Panc1 (cell line): ENCODE measurements around the gene RBBP6. TPM values are rescaled to one million over a fixed set of nuclear protein-coding genes. Genes with fewer than 3 reads are reported as not detected.

Experiments used
- ATAC-seq: fragments of 200-7000 bp; cut with Tn5 transposase; 2 replicates; pipeline ENCODE4 v1.9.1; 2020; ENCODE audit warnings: mild to moderate bottlenecking, moderate library complexity
- BruUV-seq: library from RNA; stranded (reverse); fragments of 400-500 nt; replicated peaks from 2 replicates; lab custom pipeline; 2021; lab: Mats Ljungman, UMichigan
- CTCF ChIA-PET: fragments of 300-600 bp; sonication (Branson Sonifier 250); formaldehyde crosslinking; loops from one replicate; lab custom pipeline; 2022; ENCODE audit warnings: antibody characterized with exemption; lab: Charles Lee
- POLR2A ChIA-PET: fragments of 300-600 bp; sonication (Branson Sonifier 250); formaldehyde crosslinking; loops from one replicate; lab custom pipeline; 2022; ENCODE audit warnings: antibody characterized with exemption; lab: Charles Lee
- DNase-seq: peaks from one replicate; pipeline ENCODE4 v3.0.0-alpha.2; 2010; ENCODE audit warnings: low read depth, low spot score
- H3K27ac ChIP-seq: 2 replicates; pipeline ENCODE4 v1.5.1; 2011; ENCODE audit warnings: mild to moderate bottlenecking, low read length, inconsistent platforms
- H3K27me3 ChIP-seq: fragments of 200-500 bp; sonication (Bioruptor generic); 2 replicates; pipeline ENCODE4 v1.6.0; 2014; ENCODE audit warnings: low read length, inconsistent platforms; ENCODE audit not compliant: control insufficient read depth, insufficient read depth
- H3K36me3 ChIP-seq: fragments of 200-500 bp; sonication (Bioruptor generic); 2 replicates; pipeline ENCODE4 v1.5.1; 2014; ENCODE audit warnings: inconsistent platforms, mild to moderate bottlenecking, low read length, moderate library complexity; ENCODE audit not compliant: control insufficient read depth, insufficient read depth
- H3K4me1 ChIP-seq: 2 replicates; pipeline ENCODE4 v1.5.1; 2011; ENCODE audit warnings: inconsistent platforms, mild to moderate bottlenecking, low read length, moderate library complexity; ENCODE audit not compliant: control insufficient read depth, insufficient read depth
- H3K4me3 ChIP-seq, 2 experiments: 2 replicates each; pipeline ENCODE4 v1.5.1; 2011 to 2012; ENCODE audit warnings: low read depth in 2 of 2, low read length in 2 of 2, mild to moderate bottlenecking in 2 of 2, inconsistent platforms in 1 of 2, moderate library complexity in 1 of 2
- H3K9me3 ChIP-seq: fragments of 200-500 bp; sonication (Bioruptor generic); 2 replicates; pipeline ENCODE4 v1.5.1; 2014; ENCODE audit warnings: low read depth, mild to moderate bottlenecking, inconsistent platforms, low read length, moderate library complexity; ENCODE audit not compliant: control insufficient read depth, insufficient read depth
- POLR2AphosphoS5 ChIP-seq: IDR thresholded peaks from 2 replicates; pipeline ENCODE4 v1.6.1; 2012; ENCODE audit warnings: mild to moderate bottlenecking, low read depth, low read length, moderate library complexity
- SIN3A ChIP-seq: IDR thresholded peaks from 2 replicates; pipeline ENCODE4 v1.6.1; 2012; ENCODE audit warnings: low read depth, mild to moderate bottlenecking, low read length, moderate library complexity, borderline replicate concordance; ENCODE audit not compliant: insufficient read depth
- TCF7L2 ChIP-seq: IDR thresholded peaks from 2 replicates; pipeline ENCODE4 v1.6.1; 2011; ENCODE audit warnings: mild to moderate bottlenecking, low read depth, low read length, inconsistent platforms
- in situ Hi-C: cut with HindIII; loops from 2 replicates; pipeline ENCODE4 v1.10.0; 2016; ENCODE audit warnings: low sequenced_read_pairs, low pct_unique_long_range_greater_than_20kb
- intact Hi-C: fragments of 100-400 bp; cut with micrococcal nuclease; formaldehyde crosslinking; loops from one replicate; pipeline ENCODE4 v1.10.0; 2022; ENCODE audit not compliant: unreplicated experiment
- total RNA-seq: library from RNA; stranded (reverse); gene quantifications from one replicate; pipeline ENCODE4 v1.2.1, GENCODE V29; 2021; ENCODE audit not compliant: unreplicated experiment
- TF ChIP-seq, protein P1 (sequence below): fragments of 450-650 bp; IDR thresholded peaks from 2 replicates; pipeline ENCODE4 v1.5.1; 2017; ENCODE audit warnings: mild to moderate bottlenecking
- TF ChIP-seq, protein P2 (sequence below), 2 experiments: IDR thresholded peaks; 2 replicates each; pipeline ENCODE4 v1.6.1; 2011 to 2012; ENCODE audit warnings: low read depth in 2 of 2, control low read depth in 1 of 2, low read length in 1 of 2, mild to moderate bottlenecking in 1 of 2, moderate library complexity in 1 of 2; ENCODE audit not compliant: insufficient read depth in 1 of 2

RBBP6 gene
- total RNA-seq, 1 experiment from 2014 or later: 42.7 TPM

GRCh38 chr16:24577167-24577566 lies 37.8 kb downstream of the RBBP6 start:
- no peak for DNase-seq
- no peak for ATAC-seq
- in situ Hi-C loops (no loop called here), intact Hi-C loops (no loop called here)
- no peaks in the 10 kb centered on the region for H3K27me3 ChIP-seq
- TF ChIP-seq TCF7L2 (no peak), POLR2AphosphoS5 (no peak), SIN3A (no peak)
- TF ChIP-seq, protein P1, sequence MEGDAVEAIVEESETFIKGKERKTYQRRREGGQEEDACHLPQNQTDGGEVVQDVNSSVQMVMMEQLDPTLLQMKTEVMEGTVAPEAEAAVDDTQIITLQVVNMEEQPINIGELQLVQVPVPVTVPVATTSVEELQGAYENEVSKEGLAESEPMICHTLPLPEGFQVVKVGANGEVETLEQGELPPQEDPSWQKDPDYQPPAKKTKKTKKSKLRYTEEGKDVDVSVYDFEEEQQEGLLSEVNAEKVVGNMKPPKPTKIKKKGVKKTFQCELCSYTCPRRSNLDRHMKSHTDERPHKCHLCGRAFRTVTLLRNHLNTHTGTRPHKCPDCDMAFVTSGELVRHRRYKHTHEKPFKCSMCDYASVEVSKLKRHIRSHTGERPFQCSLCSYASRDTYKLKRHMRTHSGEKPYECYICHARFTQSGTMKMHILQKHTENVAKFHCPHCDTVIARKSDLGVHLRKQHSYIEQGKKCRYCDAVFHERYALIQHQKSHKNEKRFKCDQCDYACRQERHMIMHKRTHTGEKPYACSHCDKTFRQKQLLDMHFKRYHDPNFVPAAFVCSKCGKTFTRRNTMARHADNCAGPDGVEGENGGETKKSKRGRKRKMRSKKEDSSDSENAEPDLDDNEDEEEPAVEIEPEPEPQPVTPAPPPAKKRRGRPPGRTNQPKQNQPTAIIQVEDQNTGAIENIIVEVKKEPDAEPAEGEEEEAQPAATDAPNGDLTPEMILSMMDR: no peak
- TF ChIP-seq, protein P2, sequence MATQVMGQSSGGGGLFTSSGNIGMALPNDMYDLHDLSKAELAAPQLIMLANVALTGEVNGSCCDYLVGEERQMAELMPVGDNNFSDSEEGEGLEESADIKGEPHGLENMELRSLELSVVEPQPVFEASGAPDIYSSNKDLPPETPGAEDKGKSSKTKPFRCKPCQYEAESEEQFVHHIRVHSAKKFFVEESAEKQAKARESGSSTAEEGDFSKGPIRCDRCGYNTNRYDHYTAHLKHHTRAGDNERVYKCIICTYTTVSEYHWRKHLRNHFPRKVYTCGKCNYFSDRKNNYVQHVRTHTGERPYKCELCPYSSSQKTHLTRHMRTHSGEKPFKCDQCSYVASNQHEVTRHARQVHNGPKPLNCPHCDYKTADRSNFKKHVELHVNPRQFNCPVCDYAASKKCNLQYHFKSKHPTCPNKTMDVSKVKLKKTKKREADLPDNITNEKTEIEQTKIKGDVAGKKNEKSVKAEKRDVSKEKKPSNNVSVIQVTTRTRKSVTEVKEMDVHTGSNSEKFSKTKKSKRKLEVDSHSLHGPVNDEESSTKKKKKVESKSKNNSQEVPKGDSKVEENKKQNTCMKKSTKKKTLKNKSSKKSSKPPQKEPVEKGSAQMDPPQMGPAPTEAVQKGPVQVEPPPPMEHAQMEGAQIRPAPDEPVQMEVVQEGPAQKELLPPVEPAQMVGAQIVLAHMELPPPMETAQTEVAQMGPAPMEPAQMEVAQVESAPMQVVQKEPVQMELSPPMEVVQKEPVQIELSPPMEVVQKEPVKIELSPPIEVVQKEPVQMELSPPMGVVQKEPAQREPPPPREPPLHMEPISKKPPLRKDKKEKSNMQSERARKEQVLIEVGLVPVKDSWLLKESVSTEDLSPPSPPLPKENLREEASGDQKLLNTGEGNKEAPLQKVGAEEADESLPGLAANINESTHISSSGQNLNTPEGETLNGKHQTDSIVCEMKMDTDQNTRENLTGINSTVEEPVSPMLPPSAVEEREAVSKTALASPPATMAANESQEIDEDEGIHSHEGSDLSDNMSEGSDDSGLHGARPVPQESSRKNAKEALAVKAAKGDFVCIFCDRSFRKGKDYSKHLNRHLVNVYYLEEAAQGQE (IDR thresholded peaks at IDR 0.05; ENCODE audit: insufficient read depth in 1 of 2, low read depth in 2 of 2, low read length in 1 of 2): no peak
- no peaks in the 10 kb centered on the region; the same call in 1 of the 2 replicates for H3K36me3 ChIP-seq
- POLR2A ChIA-PET: interaction anchor here (0.7 kb wide), 1 partner anchor 226 kb away, joined by 3 read pairs; no protein-coding TSS in a partner anchor
- no peaks in the 10 kb centered on the region for H3K4me1 ChIP-seq
- H3K4me3 ChIP-seq: no peak overlapping the region
- CTCF ChIA-PET: interaction anchor here (0.6 kb wide), 1 partner anchor 76 kb away, joined by 3 read pairs; no protein-coding TSS in a partner anchor
- H3K27ac ChIP-seq: peak overlapping the region; percentile 9; the same call in 1 of the 2 replicates
- BruUV-seq: no TSS peak
- no peaks in the 10 kb centered on the region for H3K9me3 ChIP-seq

DNA sequence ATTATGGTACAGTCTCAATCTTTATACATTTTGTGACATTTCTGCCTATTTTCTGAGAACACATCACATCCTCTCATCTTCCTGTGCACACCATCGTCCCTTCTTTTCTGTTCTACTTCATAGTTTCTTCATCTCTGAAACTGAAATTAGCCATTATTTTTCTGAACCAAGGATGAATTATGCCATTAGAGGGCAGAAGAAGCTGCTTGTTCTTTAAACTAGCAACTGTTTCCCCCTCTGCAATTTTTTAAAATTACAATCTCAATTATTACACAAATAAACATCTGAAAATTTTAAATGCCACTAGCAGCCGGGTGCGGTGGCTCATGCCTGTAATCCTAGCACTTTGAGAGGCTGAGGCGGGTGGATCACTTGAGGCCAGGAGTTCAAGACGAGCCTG lies 41.3 kb downstream of the RBBP6 start:
- TF ChIP-seq, protein P1: no peak; the same call in 1 of the 2 replicates
- TF ChIP-seq, protein P2 (IDR thresholded peaks at IDR 0.05; ENCODE audit: insufficient read depth in 1 of 2, low read depth in 2 of 2, low read length in 1 of 2): no peak
- TF ChIP-seq TCF7L2: no peak
- no peak for TF ChIP-seq SIN3A
- no peak for TF ChIP-seq POLR2AphosphoS5
- Histone ChIP-seq H3K9me3 (no peaks in the 10 kb centered on the region), H3K4me1 (no peaks in the 10 kb centered on the region), H3K27ac (no peak overlapping the region), H3K4me3 (no peak overlapping the region), H3K36me3 (no peaks in the 10 kb centered on the region), H3K27me3 (no peaks in the 10 kb centered on the region)
- intact Hi-C loops: loop anchor here (5.0 to 10.0 kb wide), 2 partner anchors 107 to 154 kb away; no protein-coding TSS in a partner anchor
- ATAC-seq (peak; percentile 37; the same call in 1 of the 2 replicates), DNase-seq (peak; percentile 15)
- ChIA-PET POLR2A (no interaction called here), CTCF (interaction anchor here (0.5 to 1.2 kb wide), 2 partner anchors 220 to 244 kb away, joined by 3 to 4 read pairs; no protein-coding TSS in a partner anchor)
- in situ Hi-C loops: no loop called here
- no TSS peak for BruUV-seq
